BLaER1 (cell line): Measurements from ENCODE around the gene NUP98.
"Not testable (repeated sequence)": the region's sequence is repeated elsewhere in the genome, so short reads cannot be mapped to it uniquely, and the experiment has no call there.

Experiments
- H3K27ac ChIP-seq: shearing (Covaris generic); formaldehyde crosslinking; 2 replicates; pipeline ENCODE4 v1.8.1; 2022
- H3K27me3 ChIP-seq: shearing (Covaris generic); formaldehyde crosslinking; 2 replicates; pipeline ENCODE4 v1.8.1; 2022
- H3K36me3 ChIP-seq: shearing (Covaris generic); formaldehyde crosslinking; 2 replicates; pipeline ENCODE4 v1.8.1; 2022
- H3K4me1 ChIP-seq: shearing (Covaris generic); formaldehyde crosslinking; 2 replicates; pipeline ENCODE4 v1.8.1; 2022
- H3K4me2 ChIP-seq: shearing (Covaris generic); formaldehyde crosslinking; 2 replicates; pipeline ENCODE4 v1.8.1; 2022
- H3K4me3 ChIP-seq: shearing (Covaris generic); formaldehyde crosslinking; 2 replicates; pipeline ENCODE4 v1.8.1; 2022
- H3K9ac ChIP-seq: shearing (Covaris generic); formaldehyde crosslinking; 2 replicates; pipeline ENCODE4 v1.8.1; 2022
- H3K9me3 ChIP-seq: shearing (Covaris generic); formaldehyde crosslinking; 2 replicates; pipeline ENCODE4 v1.8.1; 2022
- H4K20me1 ChIP-seq: shearing (Covaris generic); formaldehyde crosslinking; 2 replicates; pipeline ENCODE4 v1.8.1; 2022
- Cebpa-rat ChIP-seq: shearing (Covaris generic); IDR thresholded peaks from 2 replicates; pipeline ENCODE4 v1.8.1; 2022

Gene NUP98

DNA sequence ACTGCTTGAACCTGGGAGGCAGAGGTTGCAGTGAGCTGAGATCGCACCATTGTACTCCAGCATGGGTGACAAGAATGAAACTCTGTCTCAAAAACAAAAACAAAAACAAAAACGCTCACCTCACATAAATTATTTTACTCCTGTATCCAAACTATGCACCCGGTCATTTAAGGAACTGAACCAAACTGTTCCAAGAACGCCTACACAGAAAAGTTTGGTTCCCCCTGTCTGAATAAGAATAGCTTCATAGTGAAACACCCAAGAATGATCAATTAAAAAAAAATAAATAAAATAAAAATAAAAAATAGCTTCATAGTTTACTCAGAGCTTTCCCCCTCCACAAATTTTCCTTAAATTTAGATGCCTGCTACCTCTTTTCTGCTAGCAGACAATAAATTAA, 13.7 kb downstream of the NUP98 start:
- peaks cover 100% of the 10 kb centered on the region for H4K20me1 ChIP-seq
- no peak overlapping the region for H3K4me2 ChIP-seq
- H3K27ac ChIP-seq, result peak overlapping the region; percentile 71; the same call in 1 of the 2 replicates
- H3K9me3 ChIP-seq, result no peaks in the 10 kb centered on the region
- no peaks in the 10 kb centered on the region for H3K27me3 ChIP-seq
- H3K4me1 ChIP-seq, result peaks cover 33% of the 10 kb centered on the region
- TF ChIP-seq Cebpa-rat, result no peak
- H3K9ac ChIP-seq, result no peak overlapping the region
- peaks cover 59% of the 10 kb centered on the region for H3K36me3 ChIP-seq
- H3K4me3 ChIP-seq, result no peak overlapping the region

DNA sequence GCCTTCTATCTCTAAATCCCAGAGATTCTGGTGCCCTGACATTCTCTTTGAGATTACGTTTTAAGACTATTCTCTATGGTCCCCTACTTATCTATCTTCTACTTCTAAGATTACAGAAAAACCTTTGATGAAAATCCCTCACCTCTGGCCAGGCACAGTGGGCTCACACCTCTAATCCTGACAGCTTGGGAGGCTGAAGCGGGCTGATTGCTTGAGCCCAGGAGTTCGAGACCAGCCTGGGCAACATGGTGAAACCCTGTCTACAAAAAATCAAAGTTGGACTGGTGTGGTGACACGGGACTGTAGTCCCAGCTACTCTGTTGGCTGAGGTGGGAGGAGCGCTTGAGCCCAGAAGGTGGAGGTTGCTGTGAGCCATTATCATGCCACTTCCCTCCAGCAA, 14.4 kb downstream of the NUP98 start:
- Histone ChIP-seq H3K9ac (no peak overlapping the region), H3K4me2 (no peak overlapping the region), H3K9me3 (no peaks in the 10 kb centered on the region), H3K36me3 (peaks cover 59% of the 10 kb centered on the region), H3K4me3 (no peak overlapping the region), H3K27ac (no peak overlapping the region), H4K20me1 (peaks cover 100% of the 10 kb centered on the region), H3K4me1 (peaks cover 33% of the 10 kb centered on the region), H3K27me3 (no peaks in the 10 kb centered on the region)
- no peak for TF ChIP-seq Cebpa-rat

DNA sequence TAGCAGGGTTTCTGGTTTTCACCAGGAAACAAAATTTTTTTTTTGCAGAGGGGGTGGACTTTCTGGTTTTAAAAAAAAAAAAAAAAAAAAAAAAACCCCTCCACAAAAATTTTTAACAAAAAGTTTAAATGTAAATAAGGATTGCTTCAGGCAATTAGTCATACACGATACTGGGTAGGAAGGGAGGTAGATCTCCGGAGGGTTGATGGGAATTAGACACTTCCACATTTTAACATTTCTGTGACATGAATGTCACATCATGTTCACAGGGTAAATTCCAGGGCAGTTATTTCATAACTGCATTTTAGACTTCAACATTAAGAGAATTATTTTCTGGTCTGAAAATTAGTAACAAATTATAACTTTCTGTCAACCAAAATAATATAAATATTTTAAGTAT, 15.9 kb downstream of the NUP98 start:
- no peaks in the 10 kb centered on the region for H3K27me3 ChIP-seq
- H3K9ac ChIP-seq, result no peak overlapping the region
- TF ChIP-seq Cebpa-rat, result no peak
- no peak overlapping the region for H3K4me3 ChIP-seq
- H3K36me3 ChIP-seq, result peaks cover 60% of the 10 kb centered on the region
- no peaks in the 10 kb centered on the region for H3K9me3 ChIP-seq
- H3K4me2 ChIP-seq, result no peak overlapping the region
- H3K27ac ChIP-seq, result no peak overlapping the region
- peaks cover 24% of the 10 kb centered on the region for H3K4me1 ChIP-seq
- H4K20me1 ChIP-seq, result peaks cover 98% of the 10 kb centered on the region

DNA sequence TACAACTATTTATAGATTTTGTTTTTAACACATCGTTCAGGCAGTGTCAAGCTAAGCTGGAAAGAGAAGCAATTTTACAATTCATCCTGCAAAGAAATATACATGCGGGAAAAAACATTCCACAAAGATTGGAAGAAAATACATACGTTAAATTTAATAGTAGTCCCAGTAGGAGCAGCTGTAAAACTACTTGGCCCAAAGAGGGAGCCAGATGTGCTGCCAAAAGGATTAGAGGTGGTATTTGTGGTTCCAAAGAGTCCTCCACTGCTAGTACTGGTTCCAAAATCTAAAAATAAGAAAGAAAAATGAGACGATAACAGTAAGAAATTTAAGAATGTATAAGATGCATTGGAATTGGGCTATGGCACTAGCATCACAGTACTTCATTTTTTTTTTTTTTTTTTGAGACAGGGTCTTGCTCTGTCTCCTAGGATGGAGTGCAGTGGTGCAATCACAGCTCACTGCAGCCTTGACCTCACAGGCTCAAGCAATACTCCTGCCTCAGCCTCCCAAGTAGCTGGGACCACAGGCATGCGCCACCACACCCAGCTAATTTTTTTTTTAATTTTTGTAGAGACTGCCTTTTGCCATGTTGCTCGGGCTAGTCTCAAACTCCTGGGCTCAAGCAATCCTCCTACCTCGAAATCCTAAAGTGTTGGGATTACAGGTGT, 21.5 kb downstream of the NUP98 start:
- H3K36me3 ChIP-seq, result peaks cover 97% of the 10 kb centered on the region

DNA sequence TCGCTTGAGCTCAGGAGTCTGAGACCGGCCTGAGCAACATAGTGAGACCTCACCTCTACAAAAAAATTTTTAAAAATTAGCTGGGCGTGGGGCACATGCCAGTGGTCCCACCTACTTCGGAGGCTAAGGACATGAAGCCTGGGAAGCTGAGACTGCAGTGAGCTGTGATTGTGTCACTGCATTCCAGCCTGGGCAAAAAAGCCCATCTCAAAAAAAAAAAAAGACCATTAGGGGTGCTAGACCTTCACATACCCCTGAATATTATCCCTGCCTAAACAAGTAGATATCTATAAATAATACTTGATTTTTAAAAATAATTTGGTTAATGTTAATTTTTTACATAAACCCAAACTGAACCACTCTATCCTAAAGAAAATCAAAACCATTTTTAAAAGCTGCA, 24.2 kb downstream of the NUP98 start:
- Histone ChIP-seq H3K27ac (no peak overlapping the region), H3K36me3 (peaks cover 97% of the 10 kb centered on the region), H4K20me1 (peaks cover 66% of the 10 kb centered on the region), H3K4me3 (no peak overlapping the region), H3K27me3 (no peaks in the 10 kb centered on the region), H3K9ac (no peak overlapping the region), H3K4me1 (no peaks in the 10 kb centered on the region), H3K4me2 (no peak overlapping the region), H3K9me3 (no peaks in the 10 kb centered on the region)
- TF ChIP-seq Cebpa-rat, result no peak

More for the DNA sequence above, 21.5 kb downstream of the NUP98 start:
- Histone ChIP-seq H3K4me3 (no peak overlapping the region), H3K27ac (no peak overlapping the region), H4K20me1 (peaks cover 91% of the 10 kb centered on the region), H3K4me1 (no peaks in the 10 kb centered on the region), H3K27me3 (no peaks in the 10 kb centered on the region), H3K9ac (no peak overlapping the region), H3K4me2 (no peak overlapping the region), H3K9me3 (no peaks in the 10 kb centered on the region)
- TF ChIP-seq Cebpa-rat, result no peak

DNA sequence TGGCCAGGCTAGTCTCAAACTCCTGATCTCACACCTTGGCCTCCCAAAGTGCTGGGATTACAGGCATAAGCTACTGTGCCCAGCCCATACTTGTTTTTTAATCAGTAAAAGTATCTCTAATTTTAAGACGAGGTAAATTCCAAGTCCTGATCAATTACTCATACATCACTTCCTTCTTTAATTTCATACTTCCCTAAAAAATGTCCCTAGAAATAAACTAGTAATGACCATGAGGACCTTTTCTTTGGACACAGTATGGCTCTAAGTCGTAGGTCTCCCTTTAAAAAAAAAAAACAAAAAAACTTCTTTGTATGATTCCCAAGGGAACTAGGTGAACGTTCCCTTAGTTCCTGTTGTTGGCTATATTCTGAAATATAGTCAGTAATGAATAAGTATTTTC, 29.8 kb downstream of the NUP98 start:
- Histone ChIP-seq H3K4me1 (no peaks in the 10 kb centered on the region), H3K27me3 (no peaks in the 10 kb centered on the region), H3K9me3 (no peaks in the 10 kb centered on the region), H3K36me3 (peaks cover 98% of the 10 kb centered on the region), H3K4me2 (no peak overlapping the region), H4K20me1 (peaks cover 38% of the 10 kb centered on the region; the same call in 1 of the 2 replicates), H3K9ac (no peak overlapping the region), H3K4me3 (no peak overlapping the region), H3K27ac (no peak overlapping the region)
- TF ChIP-seq Cebpa-rat, result no peak

DNA sequence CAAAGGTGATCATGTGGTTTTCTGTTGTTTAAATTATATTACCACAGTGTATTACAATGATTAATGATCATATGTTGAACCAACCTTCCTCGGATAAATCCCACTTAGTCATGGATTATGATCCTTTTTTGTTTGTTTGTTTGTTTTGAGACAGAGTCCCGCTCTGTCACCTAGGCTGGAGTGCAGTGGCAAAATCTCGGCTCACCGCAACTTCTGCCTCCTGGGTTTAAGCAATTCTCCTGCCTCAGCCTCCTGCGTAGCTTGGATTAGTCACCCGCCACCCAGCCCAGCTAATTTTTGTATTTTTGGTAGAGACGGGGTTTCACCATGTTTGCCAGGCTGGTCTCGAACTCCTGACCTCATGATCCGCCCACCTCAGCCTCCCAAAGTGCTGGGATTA, 30.5 kb downstream of the NUP98 start:
- Histone ChIP-seq H4K20me1 (peaks cover 36% of the 10 kb centered on the region; the same call in 1 of the 2 replicates), H3K36me3 (peaks cover 99% of the 10 kb centered on the region)
- not testable (repeated sequence) for H3K27me3 ChIP-seq, H3K9me3 ChIP-seq, H3K27ac ChIP-seq, H3K4me3 ChIP-seq, H3K4me2 ChIP-seq, H3K4me1 ChIP-seq, H3K9ac ChIP-seq

DNA sequence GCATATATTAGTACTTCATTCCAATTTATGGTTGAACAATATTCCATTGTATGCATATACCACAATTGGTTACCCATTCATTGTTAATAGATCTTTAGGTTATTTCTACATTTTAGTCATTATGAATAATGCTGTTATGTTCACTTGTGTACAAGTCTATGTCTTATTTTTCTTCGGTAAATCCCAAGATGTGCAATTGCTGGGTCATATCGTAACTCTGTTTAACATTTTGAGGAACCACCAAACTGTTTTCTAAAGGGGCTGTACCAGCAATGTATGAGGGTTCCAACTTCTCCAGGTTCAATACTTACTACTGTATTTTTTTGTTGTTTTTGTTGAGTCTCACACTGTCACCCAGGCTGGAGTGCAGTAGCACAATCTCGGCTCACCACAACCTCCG, 33.1 kb downstream of the NUP98 start:
- no peaks in the 10 kb centered on the region for H3K27me3 ChIP-seq
- H3K9me3 ChIP-seq, result no peaks in the 10 kb centered on the region
- H3K27ac ChIP-seq, result no peak overlapping the region
- H3K4me3 ChIP-seq, result no peak overlapping the region
- no peak overlapping the region for H3K9ac ChIP-seq
- TF ChIP-seq Cebpa-rat, result no peak
- peaks cover 99% of the 10 kb centered on the region for H3K36me3 ChIP-seq
- no peak overlapping the region for H3K4me2 ChIP-seq
- peaks cover 47% of the 10 kb centered on the region for H4K20me1 ChIP-seq
- H3K4me1 ChIP-seq, result no peaks in the 10 kb centered on the region

DNA sequence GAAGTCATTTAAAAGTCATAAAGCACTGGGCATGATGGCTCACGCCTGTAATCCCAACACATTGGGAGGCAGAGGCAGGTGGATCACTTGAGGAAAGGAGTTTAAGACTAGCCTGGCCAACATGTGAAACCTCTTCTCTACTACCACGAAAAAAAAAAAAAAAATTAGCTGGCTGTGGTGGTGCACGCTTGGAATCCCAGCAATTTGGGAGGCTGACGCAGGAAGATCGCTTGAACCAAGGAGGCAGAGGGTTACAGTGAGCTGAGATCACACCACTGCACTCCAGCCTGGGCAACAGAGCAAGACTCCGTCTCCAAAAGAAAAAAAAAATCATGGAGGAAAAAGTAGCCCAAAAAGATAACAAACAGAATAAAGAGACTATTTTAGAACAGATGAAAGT, 42.2 kb downstream of the NUP98 start:
- no peak overlapping the region for H3K4me3 ChIP-seq

DNA sequence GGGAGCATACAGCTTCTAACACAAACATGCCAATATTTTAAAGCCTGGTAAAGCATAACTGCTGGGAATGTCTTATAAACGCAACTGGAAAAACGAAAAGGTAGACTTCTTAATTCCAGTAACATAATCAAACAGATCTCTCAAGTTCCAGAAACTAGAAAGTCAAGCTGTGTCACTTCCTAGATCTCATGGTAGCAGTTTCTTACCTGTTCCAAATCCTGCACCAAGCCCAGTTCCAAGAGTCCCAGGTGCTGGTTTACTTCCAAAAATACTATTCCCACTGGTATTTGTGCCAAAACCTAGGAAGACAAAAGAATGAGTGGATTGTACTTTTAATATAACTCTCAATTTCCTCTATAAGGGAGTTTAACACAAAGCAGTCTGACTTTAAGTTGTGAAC, 44.2 kb downstream of the NUP98 start:
- H3K9ac ChIP-seq, result no peak overlapping the region
- peaks cover 76% of the 10 kb centered on the region for H4K20me1 ChIP-seq
- H3K27me3 ChIP-seq, result no peaks in the 10 kb centered on the region
- H3K4me2 ChIP-seq, result no peak overlapping the region
- H3K9me3 ChIP-seq, result no peaks in the 10 kb centered on the region
- H3K4me1 ChIP-seq, result no peaks in the 10 kb centered on the region
- no peak overlapping the region for H3K27ac ChIP-seq
- H3K4me3 ChIP-seq, result no peak overlapping the region
- peaks cover 99% of the 10 kb centered on the region for H3K36me3 ChIP-seq
- TF ChIP-seq Cebpa-rat, result no peak

More for the DNA sequence above, 42.2 kb downstream of the NUP98 start:
- H3K9ac ChIP-seq, result no peak overlapping the region
- no peaks in the 10 kb centered on the region for H3K27me3 ChIP-seq
- no peak overlapping the region for H3K27ac ChIP-seq
- H4K20me1 ChIP-seq, result peaks cover 64% of the 10 kb centered on the region
- no peaks in the 10 kb centered on the region for H3K4me1 ChIP-seq
- H3K9me3 ChIP-seq, result no peaks in the 10 kb centered on the region
- no peak for TF ChIP-seq Cebpa-rat
- H3K4me2 ChIP-seq, result no peak overlapping the region
- peaks cover 100% of the 10 kb centered on the region for H3K36me3 ChIP-seq

DNA sequence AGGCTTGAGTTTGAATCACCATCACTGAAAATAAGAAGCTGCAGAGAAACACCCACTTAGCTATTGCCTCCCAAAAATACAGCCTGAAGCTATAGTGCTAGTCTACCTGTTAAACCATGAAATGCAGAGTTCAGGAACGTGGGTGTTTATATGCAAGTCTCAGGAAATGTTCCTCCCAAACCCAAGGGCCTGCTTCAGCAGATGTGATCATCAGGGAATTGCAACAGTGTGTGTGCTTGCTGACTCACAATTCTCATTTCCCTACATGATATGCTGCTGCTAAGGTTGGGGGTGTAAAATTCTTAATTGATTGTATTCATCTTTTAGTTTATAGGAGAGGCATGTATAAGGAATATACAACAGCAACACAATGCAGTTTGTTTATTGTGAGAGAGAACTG, 49.6 kb downstream of the NUP98 start:
- Histone ChIP-seq H3K4me2 (no peak overlapping the region), H3K27me3 (no peaks in the 10 kb centered on the region), H3K9me3 (no peaks in the 10 kb centered on the region), H3K9ac (no peak overlapping the region), H3K36me3 (peaks cover 99% of the 10 kb centered on the region), H3K4me1 (no peaks in the 10 kb centered on the region), H3K4me3 (no peak overlapping the region), H3K27ac (no peak overlapping the region), H4K20me1 (peaks cover 62% of the 10 kb centered on the region)
- TF ChIP-seq Cebpa-rat, result no peak
